ENCODE results near the gene NRARP.

DNA sequence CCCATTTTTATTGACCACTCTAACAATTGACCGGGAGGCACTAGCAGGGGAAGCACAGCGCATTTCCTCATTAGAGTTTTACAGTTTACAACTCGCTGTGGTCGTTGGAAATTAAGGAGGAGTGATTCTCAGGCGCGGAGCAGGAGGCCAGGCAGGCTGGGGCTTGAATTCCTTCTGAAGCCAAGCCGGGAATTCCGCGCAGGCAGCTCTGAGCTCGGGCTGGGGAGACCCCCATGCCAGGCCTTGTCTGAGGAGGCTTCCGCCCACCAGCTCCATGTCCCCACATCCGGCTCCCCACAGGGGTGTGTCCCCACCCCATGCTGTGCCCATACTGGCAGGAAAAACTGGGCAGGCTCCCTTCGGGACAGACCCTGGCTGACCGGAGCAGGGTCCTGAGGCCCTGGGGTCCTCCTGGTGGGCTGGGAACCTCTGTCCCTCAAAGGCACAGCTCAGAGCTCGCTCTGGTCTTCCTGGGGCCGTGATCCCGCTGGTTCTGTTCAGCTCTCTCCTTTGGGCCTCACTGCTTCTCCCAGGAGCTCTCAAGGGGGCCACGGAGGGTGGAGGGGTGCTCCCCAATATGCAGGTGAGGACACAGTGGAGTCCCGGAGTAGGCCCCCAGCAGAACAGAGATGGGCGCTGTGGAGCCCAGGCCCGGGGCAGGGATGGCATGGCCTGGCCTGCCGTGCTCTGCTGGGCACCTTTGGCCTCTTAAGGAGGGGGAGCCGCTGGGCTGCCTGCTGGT, 1.3 kb upstream of the NRARP start:
- TF ChIP-seq CTCF (IDR thresholded peaks at IDR 0.05; ENCODE audit: low read depth, low read length), result no peak
- no peak for TF ChIP-seq EZH2phosphoT487 (IDR thresholded peaks at IDR 0.05; ENCODE audit: low read depth)
